Lower lobe of right lung (tissue), 2 donors: Measurements from ENCODE around the gene REG1A. TPM values are rescaled to one million over a fixed set of nuclear protein-coding genes. Genes with fewer than 3 reads are reported as not detected.

Experiments used
- ATAC-seq, 2 donors: fragments of 200-7000 bp; cut with Tn5 transposase; one replicate each; pipeline ENCODE4 v1.9.1; 2020 to 2022; ENCODE audit warnings: mild to moderate bottlenecking in 2 of 2, moderate library complexity in 2 of 2
- DNase-seq: peaks from one replicate; pipeline ENCODE4 v3.0.0-alpha.2; 2020
- H3K27ac ChIP-seq: fragments of 200-600 bp; one replicate; pipeline ENCODE4 v1.8.0; 2022
- H3K27me3 ChIP-seq: fragments of 200-600 bp; one replicate; pipeline ENCODE4 v1.8.0; 2022; ENCODE audit warnings: low read depth
- H3K36me3 ChIP-seq: fragments of 200-600 bp; one replicate; pipeline ENCODE4 v1.8.0; 2022; ENCODE audit warnings: mild to moderate bottlenecking
- H3K4me1 ChIP-seq: fragments of 200-600 bp; one replicate; pipeline ENCODE4 v1.8.0; 2022
- H3K4me3 ChIP-seq: fragments of 200-600 bp; one replicate; pipeline ENCODE4 v1.8.0; 2022; ENCODE audit warnings: mild to moderate bottlenecking
- H3K9me3 ChIP-seq: fragments of 200-600 bp; one replicate; pipeline ENCODE4 v1.8.0; 2022
- intact Hi-C: fragments of 100-400 bp; cut with DNase I; formaldehyde crosslinking; loops from one replicate; pipeline ENCODE4 v1.11.0; 2022
- total RNA-seq: library from RNA; stranded (reverse); fragmentation: NEBNext Ultra II Directional; extraction: Animal tissue kit (Norgen Biotek cat#: 25700); gene quantifications from one replicate; pipeline ENCODE4 v1.2.1, GENCODE V29; 2021
- TF ChIP-seq, protein P1 (sequence below): fragments of 200-600 bp; IDR thresholded peaks from one replicate; pipeline ENCODE4 v1.8.0; 2022; ENCODE audit warnings: antibody characterized with exemption, mild to moderate bottlenecking
- donor health status: DM: no; HTN: yes; CAD: no; lungs with severe emphysema.

REG1A gene
- total RNA-seq, 1 donor from 2014 or later: not detected

DNA sequence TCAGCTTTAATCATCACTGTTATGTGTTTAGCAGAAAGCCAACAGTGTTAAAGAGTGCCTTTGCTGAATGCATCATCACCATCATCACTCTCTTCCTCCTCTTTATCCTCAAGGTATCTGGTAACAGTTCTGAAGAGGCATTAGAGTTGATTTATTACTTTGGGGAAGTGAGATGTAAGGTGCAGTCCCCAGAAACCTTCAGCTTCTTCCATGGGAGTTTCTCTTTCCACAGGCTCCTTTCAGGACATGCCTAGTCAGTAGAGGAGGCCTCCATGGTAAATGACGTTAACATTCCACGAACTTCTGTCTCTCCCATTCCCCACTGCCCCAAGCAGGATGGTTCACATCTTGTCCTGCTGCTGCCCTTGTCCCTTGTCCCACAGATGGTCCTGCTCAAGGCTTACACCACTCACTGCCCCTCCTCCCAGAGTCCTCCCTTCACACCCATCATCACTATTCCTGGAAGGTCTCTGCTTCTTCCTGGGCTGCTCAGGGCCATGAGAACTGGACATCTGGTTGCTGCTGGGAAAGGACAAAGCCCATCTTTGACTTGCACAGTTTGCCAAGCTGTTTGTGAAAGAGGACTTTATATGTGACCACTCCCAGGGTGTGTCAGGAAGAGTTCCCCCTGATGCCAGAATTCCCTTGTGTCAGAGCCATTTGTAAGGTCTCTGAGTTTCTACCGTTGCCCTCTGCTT, 5.3 kb upstream of the REG1A start:
- ATAC-seq (no peak), DNase-seq (no peak)
- Histone ChIP-seq H3K9me3 (no peaks in the 10 kb centered on the region), H3K4me1 (no peaks in the 10 kb centered on the region), H3K36me3 (no peaks in the 10 kb centered on the region), H3K27me3 (no peaks in the 10 kb centered on the region), H3K4me3 (no peak overlapping the region), H3K27ac (no peak overlapping the region)
- intact Hi-C loops: no loop called here
- TF ChIP-seq, protein P1, sequence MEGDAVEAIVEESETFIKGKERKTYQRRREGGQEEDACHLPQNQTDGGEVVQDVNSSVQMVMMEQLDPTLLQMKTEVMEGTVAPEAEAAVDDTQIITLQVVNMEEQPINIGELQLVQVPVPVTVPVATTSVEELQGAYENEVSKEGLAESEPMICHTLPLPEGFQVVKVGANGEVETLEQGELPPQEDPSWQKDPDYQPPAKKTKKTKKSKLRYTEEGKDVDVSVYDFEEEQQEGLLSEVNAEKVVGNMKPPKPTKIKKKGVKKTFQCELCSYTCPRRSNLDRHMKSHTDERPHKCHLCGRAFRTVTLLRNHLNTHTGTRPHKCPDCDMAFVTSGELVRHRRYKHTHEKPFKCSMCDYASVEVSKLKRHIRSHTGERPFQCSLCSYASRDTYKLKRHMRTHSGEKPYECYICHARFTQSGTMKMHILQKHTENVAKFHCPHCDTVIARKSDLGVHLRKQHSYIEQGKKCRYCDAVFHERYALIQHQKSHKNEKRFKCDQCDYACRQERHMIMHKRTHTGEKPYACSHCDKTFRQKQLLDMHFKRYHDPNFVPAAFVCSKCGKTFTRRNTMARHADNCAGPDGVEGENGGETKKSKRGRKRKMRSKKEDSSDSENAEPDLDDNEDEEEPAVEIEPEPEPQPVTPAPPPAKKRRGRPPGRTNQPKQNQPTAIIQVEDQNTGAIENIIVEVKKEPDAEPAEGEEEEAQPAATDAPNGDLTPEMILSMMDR: no peak

DNA sequence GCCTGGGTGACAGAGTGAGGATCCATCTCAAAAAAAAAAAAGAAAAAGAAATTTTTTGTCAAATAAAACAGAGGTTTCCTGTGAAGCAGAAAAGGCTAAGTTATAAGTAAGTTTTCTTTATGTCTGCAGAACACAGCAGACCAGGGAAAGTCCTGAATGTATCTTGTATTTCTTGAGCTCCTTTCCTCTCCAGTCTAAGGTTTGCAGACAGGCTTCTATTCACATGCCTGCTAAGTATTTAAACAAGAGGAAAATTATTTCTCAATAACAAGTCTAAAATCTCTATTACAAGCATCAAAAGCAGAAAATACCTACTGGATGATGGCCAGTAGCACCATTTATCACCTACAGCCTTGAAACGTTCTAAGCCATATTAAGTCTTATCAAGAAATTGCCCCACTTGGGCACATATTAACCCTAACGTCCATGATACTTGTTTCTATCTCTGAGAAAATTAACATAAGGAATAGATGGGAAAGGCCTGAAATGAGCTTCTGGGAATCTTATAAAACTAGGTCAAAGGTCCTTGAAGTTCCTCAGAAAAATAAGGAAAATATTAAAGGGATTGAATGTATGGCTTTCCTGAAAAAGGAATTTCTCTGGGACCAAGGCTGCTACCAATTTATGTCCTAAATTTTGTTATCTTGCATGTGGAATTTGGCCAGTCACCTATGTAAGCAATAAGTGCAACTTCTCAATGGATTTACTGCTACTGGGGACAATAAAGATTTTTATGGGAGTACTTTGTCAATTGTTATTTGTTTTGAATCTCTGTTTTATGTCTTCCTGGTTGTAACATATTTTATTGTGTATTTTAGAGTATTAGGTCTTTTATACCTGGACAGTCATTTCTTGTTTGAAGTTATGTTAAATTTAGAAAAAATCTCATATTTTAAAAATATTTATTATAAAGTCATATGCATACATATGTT, 3.0 kb upstream of the REG1A start:
- H3K27me3 ChIP-seq: no peaks in the 10 kb centered on the region
- H3K4me1 ChIP-seq: no peaks in the 10 kb centered on the region
- H3K4me3 ChIP-seq: no peak overlapping the region
- DNase-seq: no peak
- H3K27ac ChIP-seq: no peak overlapping the region
- TF ChIP-seq, protein P1: no peak
- no peaks in the 10 kb centered on the region for H3K36me3 ChIP-seq
- no peaks in the 10 kb centered on the region for H3K9me3 ChIP-seq
- intact Hi-C loops: no loop called here
- ATAC-seq: no peak

DNA sequence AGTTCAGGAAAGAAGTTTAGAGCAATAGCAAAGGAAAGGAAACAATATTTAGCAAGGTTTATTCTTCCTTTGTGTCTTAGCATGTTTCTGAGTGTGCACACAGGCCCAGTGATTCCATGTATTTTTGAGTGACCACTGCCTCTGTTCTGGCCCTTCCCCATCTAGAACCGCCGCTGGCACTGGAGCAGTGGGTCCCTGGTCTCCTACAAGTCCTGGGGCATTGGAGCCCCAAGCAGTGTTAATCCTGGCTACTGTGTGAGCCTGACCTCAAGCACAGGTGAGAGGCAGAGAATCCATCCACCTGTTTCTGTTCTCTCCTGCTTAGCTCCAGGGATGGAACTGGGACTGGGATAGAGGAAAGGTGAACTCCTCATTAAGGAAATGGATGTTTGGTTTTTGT, 2.4 kb downstream of the REG1A start:
- Histone ChIP-seq H3K27ac (no peak overlapping the region), H3K4me3 (no peak overlapping the region), H3K36me3 (no peaks in the 10 kb centered on the region), H3K27me3 (no peaks in the 10 kb centered on the region), H3K9me3 (no peaks in the 10 kb centered on the region), H3K4me1 (no peaks in the 10 kb centered on the region)
- TF ChIP-seq, protein P1: no peak
- intact Hi-C loops: no loop called here
- DNase-seq (no peak), ATAC-seq (no peak)

DNA sequence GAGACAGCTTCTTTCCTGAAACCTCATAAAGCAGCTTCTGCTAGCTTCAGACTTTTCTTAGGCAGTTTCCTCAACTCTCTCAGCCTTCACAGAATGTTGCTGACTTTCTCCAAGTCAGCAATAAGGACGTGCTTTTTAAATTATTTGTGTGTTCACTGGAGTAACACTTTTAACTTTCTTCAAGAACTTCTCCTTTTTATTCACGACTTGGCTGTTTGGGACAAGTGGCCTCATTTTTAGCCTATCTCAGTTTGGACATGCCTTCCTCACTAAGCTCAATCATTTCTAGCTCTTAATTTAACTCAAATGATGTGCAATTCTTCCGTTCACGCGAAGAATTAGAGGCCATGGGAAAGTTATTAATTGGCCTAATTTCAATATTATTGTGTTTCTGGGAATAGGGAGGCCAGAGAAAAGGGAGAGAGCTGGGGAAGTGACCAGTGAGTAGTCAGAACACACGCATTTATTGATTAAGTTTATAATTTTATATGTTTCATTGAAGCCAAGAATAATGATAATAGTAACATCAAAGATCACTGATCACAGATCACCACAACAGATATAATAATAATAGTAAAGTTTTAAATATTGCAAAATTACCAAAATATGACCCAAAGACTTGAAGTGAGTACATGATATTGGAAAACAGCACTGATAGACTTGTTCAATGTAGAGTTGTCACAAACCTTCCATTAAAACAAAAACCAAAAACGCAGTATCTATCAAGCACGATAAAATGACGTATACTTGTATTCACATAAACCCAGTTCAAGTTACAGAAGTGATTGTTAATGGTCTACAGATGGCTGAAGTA, 4.8 kb downstream of the REG1A start:
- intact Hi-C loops: no loop called here
- DNase-seq (no peak), ATAC-seq (no peak)
- H3K36me3 ChIP-seq: no peaks in the 10 kb centered on the region
- H3K27me3 ChIP-seq: no peaks in the 10 kb centered on the region
- H3K4me3 ChIP-seq: no peak overlapping the region
- no peak overlapping the region for H3K27ac ChIP-seq
- H3K9me3 ChIP-seq: no peaks in the 10 kb centered on the region
- H3K4me1 ChIP-seq: no peaks in the 10 kb centered on the region
- TF ChIP-seq, protein P1: no peak

- Histone ChIP-seq H3K27ac (no peak overlapping the region), H3K36me3 (no peaks in the 10 kb centered on the region), H3K27me3 (no peaks in the 10 kb centered on the region), H3K4me1 (no peaks in the 10 kb centered on the region), H3K9me3 (no peaks in the 10 kb centered on the region), H3K4me3 (no peak overlapping the region)
- DNase-seq (no peak), ATAC-seq (no peak)
- intact Hi-C loops: no loop called here
- TF ChIP-seq, protein P1: no peak
Measured at GRCh38 chr2:79125721-79125985, 5.4 kb downstream of the REG1A start.
